Adipose tissue (tissue), 3 donors: Measurements from ENCODE around the gene ZFAND3. TPM values are rescaled to one million over a fixed set of nuclear protein-coding genes. Genes with fewer than 3 reads are reported as not detected.

Experiments used
- H3K27ac ChIP-seq: one replicate; pipeline ENCODE4 v1.5.1; 2013; ENCODE audit warnings: low read depth, low read length
- WGBS, 3 donors: extraction: QIAGEN DNeasy Blood & Tissue Kit; methylation state at CpG; one replicate each; pipeline ENCODE4 v1.1.7; 2013; 5-methylcytosine and 5-hydroxymethylcytosine counted together
- polyA plus RNA-seq, 3 donors: library from polyadenylated mRNA; stranded (reverse); fragments of 200-250 nt; gene quantifications; one replicate each; pipeline ENCODE4 v1.2.3, GENCODE V29; 2013
- donor health status: healthy with polysubstance abuse.
- donor health status: Bipolar disorder and iron deficiency.
- donor health status: healthy.

Gene ZFAND3
- polyA plus RNA-seq, 3 donors: 25.9 to 45.2 (median 42.1) TPM

GRCh38 chr6:38169221-38169976 lies 349.9 kb downstream of the ZFAND3 start:
- 77 to 90% (median 87%) methylated on average over 19 to 20 of the region's 20 CpGs for WGBS, 3 donors
- H3K27ac ChIP-seq: no peak overlapping the region

- no peak overlapping the region for H3K27ac ChIP-seq
- 66 to 86% (median 81%) methylated on average over 19 of the region's 19 CpGs for WGBS, 3 donors
These were observed 350.5 kb downstream of the ZFAND3 start for GRCh38 chr6:38169977-38170526.

- 69 to 86% (median 85%) methylated on average over 14 of the region's 14 CpGs for WGBS, 3 donors
- no peak overlapping the region for H3K27ac ChIP-seq
These were observed 351.3 kb downstream of the ZFAND3 start for GRCh38 chr6:38170666-38171355.

- H3K27ac ChIP-seq: no peak overlapping the region
- WGBS, 3 donors: 84 to 88% (median 86%) methylated on average over 13 of the region's 13 CpGs
These were observed 352.6 kb downstream of the ZFAND3 start for GRCh38 chr6:38171997-38172738.

- 78 to 89% (median 85%) methylated on average over 15 of the region's 15 CpGs for WGBS, 3 donors
- H3K27ac ChIP-seq: no peak overlapping the region
These were observed 353.3 kb downstream of the ZFAND3 start for GRCh38 chr6:38172739-38173410.

- no peak overlapping the region for H3K27ac ChIP-seq
- 80 to 96% (median 90%) methylated on average over 11 of the region's 11 CpGs for WGBS, 3 donors
These were observed 354.4 kb downstream of the ZFAND3 start for GRCh38 chr6:38173909-38174308.

GRCh38 chr6:38174315-38174714 lies 354.8 kb downstream of the ZFAND3 start:
- WGBS, 3 donors: 96 to 97% (median 97%) methylated on average over 8 of the region's 8 CpGs
- H3K27ac ChIP-seq: no peak overlapping the region

- no peak overlapping the region for H3K27ac ChIP-seq
- WGBS, 3 donors: 95 to 99% (median 97%) methylated on average over 22 of the region's 22 CpGs
These were observed 355.4 kb downstream of the ZFAND3 start for GRCh38 chr6:38174806-38175495.

GRCh38 chr6:38175786-38176185 lies 356.3 kb downstream of the ZFAND3 start:
- WGBS, 3 donors: 92 to 96% (median 95%) methylated on average over 11 of the region's 11 CpGs
- H3K27ac ChIP-seq: no peak overlapping the region

GRCh38 chr6:38176797-38177751 lies 357.5 kb downstream of the ZFAND3 start:
- no peak overlapping the region for H3K27ac ChIP-seq
- WGBS, 3 donors: 36 to 74% (median 66%) methylated on average over 32 of the region's 32 CpGs

- WGBS, 3 donors: 84 to 93% (median 93%) methylated on average over 14 of the region's 14 CpGs
- H3K27ac ChIP-seq: no peak overlapping the region
These were observed 358.5 kb downstream of the ZFAND3 start for GRCh38 chr6:38177882-38178583.

GRCh38 chr6:38178584-38178886 lies 359.0 kb downstream of the ZFAND3 start:
- H3K27ac ChIP-seq: no peak overlapping the region
- WGBS, 3 donors: 87 to 97% (median 91%) methylated on average over 2 of the region's 2 CpGs

GRCh38 chr6:38179300-38179699 lies 359.8 kb downstream of the ZFAND3 start:
- 96 to 98% (median 97%) methylated on average over 7 of the region's 7 CpGs for WGBS, 3 donors
- no peak overlapping the region for H3K27ac ChIP-seq

- H3K27ac ChIP-seq: no peak overlapping the region
- 82 to 94% (median 89%) methylated on average over 12 of the region's 12 CpGs for WGBS, 3 donors
These were observed 360.4 kb downstream of the ZFAND3 start for GRCh38 chr6:38179794-38180430.

GRCh38 chr6:38180586-38180985 lies 361.1 kb downstream of the ZFAND3 start:
- no peak overlapping the region for H3K27ac ChIP-seq
- WGBS, 3 donors: 82 to 94% (median 85%) methylated on average over 12 of the region's 12 CpGs

GRCh38 chr6:38182426-38182825 lies 362.9 kb downstream of the ZFAND3 start:
- no peak overlapping the region for H3K27ac ChIP-seq

More at GRCh38 chr6:38182426-38182825, 362.9 kb downstream of the ZFAND3 start:
- 89 to 94% (median 93%) methylated on average over 6 of the region's 6 CpGs for WGBS, 3 donors
